HG03060 (cell line): Measurements from ENCODE around the gene MTFP1.

Experiments used
- ATAC-seq: cut with Tn5 transposase; IDR thresholded peaks from one replicate; pipeline ENCODE4 v1.9.1; 2021; ENCODE audit warnings: low read depth, moderate number of reproducible peaks; ENCODE audit not compliant: unreplicated experiment

MTFP1 gene

DNA sequence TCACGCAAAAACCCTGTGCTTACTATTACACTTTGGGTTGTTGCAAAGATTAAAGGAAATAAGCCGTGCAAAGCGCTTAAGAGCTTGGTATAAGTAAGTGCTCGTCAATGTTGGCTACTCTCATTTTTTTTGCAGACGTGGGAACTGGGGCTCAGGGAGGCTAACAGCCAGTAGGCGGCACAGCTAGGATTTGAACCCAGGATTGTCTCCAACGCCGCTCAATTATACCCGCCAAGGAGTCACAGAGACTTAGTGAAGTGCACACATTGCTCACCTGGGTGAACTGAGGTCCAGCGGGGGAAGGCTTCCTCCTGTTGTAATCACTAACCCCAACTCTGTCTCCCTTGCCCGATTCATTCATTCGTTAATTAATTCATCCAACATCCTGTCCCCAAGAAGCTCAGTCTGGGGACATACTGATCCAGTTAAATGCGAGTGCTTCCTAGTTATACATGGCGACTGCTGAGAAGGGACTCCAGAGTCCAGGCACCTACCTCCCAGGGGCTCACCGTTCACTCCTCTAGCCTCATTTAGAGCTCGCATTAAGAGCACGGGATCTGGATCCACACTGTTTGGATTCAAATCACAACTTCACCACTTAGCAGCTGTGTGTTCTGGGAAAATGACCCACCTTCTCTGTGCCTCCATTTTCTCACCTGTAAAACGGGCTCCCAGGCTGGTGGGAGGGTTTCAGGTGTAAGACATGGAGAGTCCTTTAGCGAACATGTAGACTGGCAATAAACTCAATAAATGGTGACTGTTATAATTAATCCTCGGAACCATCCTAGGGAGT, 838 bp upstream of the MTFP1 start:
- ATAC-seq = no peak

DNA sequence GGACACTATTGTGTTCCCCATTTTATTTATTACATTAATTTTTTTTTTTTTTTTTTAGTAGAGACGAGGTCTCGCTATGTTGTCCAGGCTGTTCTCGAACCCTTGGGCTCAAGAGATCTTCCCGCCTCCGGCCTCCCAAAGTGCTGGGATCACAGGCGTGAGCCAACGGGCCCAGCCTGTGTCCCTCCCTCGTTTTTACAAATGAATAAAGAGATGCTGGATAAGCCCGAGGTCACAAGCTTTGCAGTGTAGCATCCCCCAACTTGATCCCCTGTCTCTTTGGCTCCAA, 297 bp upstream of the MTFP1 start:
- no peak for ATAC-seq

DNA sequence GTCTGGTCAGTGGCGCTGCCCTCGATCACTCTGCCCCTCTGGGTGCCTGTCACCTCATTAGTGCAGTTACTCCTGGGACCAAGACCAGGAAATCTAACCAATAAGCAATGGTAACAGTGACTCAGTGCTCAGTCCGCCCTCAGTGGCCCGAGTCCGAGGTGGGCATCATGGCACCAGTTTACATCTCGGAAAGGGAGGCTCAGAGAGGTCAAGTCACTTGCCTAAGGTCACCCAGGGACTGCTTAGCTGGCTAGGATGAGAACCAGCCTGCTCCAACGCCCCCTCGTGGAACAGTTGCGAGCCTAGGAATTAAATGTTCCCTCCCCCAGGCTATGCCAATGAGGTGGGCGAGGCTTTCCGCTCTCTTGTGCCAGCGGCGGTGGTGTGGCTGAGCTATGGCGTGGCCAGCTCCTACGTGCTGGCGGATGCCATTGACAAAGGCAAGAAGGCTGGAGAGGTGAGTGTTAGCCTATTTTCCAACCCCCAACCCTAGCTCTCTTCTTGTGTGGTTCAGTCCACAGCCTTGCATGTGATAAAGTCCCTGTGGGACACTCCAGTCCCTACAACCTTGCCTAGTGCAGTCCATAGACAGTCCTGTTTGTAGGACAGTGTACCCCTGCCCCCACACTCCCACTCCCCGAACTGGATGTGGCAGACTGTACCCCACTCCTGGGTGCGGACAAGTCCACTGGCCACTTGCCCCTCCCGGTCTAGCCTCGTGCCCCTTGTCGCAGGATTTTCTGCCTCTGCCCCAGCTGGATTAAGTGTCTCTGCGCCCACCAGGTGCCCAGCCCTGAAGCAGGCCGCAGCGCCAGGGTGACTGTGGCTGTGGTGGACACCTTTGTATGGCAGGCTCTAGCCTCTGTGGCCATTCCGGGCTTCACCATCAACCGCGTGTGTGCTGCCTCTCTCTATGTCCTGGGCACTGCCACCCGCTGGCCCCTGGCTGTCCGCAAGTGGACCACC, 1.1 kb downstream of the MTFP1 start:
- no peak for ATAC-seq

DNA sequence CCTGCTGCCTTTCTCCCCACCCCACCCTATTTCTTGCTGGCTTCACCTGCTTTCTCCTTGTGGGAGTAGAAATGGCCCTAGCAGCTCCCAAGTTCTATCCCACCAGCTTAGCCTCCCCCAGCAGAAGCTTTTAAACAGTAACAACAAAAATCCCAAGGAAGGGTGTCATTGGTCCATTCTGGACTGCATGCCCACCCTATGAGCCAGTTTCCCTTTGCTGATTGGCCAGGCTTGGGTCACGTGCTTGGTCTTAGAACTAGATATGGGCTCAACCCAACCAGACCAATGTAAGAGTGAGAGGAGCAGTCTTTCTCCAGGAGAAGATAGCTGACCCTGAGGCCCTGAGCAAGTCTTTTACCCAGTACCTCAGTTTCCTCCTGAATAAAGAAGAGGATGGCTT, 2.3 kb downstream of the MTFP1 start:
- no peak for ATAC-seq

DNA sequence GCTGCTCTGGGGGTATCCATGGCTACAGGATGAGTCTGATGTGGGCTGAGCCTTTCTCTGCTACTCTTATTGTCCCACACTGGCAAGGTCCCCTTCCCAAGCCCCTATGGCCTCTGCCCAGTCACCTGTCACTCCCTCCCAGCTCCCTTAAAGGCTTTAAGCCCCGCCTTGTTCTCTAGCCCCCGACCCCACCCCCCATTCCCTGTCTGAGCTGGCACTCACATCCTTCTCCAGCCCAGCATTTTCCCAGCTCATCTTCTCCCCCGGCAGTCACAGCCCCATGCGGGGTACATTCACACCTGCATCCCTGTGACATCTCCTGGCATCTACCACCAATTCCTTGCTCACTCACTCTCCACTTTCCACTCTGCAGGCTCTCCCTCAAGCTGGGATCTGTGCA, 4.3 kb downstream of the MTFP1 start:
- ATAC-seq = no peak

DNA sequence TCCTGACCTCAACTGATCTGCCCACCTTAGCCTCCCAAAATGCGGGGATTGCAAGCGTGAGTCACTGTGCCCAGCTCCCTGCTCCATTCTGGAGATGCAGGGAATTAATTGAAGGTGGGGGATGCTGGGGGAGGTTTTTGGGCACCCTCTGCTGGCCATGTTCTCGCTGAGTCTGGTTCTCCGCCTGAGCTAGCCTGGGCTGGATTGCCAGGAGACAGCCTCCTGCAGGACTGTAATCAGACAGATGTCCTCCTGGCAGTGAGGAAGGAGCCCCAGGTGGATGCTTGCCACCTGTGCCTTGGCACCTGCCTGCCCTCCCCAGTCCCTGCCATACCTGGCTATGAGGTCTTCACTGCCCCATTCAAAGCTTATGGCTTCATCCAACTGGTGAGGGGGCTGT, 5.4 kb downstream of the MTFP1 start:
- no peak for ATAC-seq

DNA sequence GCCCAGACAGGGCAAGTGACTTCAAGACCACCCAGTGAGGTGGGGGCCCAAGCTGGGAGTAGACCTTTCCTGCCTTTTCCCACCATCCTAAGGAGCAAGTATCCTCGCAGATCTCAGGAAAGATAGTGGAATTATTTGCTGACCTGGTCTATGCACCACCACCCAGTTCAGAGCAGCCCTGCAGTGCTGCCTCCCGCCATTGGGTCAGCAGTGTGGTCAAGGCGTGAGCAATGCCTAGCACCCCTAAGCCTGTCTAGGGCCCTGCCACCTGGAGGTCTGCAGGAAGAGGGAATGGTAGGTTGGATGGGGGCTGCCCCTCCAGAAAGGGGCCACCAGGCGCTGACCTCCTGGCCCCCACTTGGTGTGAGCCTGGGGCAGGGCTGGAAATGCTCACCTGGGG, 6.5 kb downstream of the MTFP1 start:
- ATAC-seq = no peak

DNA sequence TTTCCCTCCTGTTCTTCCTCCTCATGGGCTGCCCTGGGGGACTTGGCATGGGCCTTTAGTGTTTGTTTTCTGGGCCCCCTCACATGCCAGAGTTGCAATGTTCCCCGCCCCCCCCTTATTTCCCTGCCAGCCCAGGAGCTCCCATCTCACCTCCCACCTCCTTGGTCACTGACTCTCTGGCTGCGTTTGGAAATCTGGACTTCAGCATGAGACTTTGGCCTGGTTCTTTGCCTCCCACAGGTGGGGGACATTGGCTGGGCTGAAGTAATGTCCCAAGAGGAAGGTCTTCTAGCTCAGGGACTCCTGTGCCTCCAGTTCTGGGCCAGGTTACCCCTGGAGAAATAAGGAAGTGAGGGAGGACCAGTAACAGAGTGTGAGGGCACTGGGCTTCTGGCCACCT, 7.0 kb downstream of the MTFP1 start:
- no peak for ATAC-seq

DNA sequence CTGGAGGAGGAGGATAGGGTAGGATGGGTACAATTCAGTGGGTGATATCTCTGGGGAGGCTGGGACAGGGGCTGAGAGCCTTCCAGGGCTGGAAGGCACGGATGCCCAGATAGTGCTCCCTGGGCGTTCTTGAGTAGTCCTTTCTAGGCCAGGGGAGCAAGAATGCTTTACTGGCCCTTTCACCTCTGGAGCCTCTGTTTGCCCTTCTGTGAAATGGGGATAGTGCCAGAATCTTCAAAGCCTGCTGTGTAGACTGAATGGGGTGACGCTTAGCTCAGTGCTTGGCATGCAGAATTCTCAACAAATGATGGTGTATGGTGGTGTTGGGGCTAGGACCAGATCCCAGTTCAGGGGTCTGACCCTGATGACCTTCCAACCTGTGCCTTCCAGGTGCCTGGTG, 7.7 kb downstream of the MTFP1 start:
- ATAC-seq = no peak

DNA sequence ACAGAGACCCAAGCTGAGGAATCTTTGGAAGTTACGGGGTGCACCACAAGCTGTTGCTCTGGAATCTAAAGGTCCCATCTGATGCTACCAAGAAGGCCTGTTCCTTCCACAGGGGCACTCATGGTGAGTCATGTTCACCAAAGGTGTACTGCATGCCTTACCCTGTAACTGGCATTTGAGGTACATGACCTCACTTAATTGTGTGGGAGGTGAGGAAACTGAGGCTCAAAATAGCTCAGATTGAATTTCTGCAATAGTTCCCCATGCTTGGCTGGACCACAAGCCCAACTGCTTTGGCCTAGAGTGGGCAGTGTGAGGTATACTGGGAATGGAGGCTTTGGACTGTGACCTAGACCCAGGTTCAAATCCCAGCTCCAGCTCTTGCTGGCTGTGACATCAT, 8.2 kb downstream of the MTFP1 start:
- ATAC-seq = no peak

DNA sequence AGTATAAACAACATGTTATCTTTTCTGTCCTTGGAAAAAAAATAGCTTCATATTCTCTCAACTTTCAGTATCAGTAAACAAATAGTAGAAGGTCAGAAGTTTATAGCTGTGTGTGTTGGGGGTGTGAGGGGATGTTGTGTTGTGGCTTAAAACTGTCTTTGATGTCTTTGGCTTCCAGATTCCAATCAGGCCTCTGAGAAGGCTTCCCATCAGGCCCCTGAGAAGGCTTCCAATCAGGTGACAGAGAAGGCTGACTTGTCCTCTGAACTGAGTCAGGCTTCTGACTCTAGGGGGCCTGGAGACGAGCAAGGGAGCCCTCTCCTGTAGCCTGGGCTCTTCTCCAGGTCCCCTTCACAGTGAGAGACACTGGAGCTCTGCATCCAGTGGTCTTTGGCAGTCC, 9.3 kb downstream of the MTFP1 start:
- ATAC-seq = no peak

DNA sequence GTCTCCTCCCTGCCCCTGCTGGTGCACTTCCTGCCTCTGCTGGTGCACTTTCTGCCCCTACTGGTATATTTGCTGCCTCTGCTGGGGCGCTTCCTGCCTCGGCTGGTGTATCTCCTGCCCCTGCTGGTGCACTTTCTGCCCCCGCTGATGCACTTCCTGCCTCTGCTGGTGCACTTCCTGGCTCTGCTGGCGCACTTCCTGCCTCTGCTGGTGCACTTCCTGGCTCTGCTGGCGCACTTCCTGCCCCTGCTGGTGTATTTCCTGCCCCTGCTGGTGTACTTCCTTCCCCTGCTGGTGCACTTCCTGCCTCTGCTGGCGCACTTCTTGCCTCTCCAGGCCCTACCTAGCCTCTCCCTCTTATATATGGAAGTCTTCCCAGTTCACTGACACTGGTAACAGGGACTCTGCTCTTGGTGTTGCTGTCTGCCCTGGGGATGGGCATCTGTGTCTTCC, 10.1 kb downstream of the MTFP1 start:
- ATAC-seq = no peak

DNA sequence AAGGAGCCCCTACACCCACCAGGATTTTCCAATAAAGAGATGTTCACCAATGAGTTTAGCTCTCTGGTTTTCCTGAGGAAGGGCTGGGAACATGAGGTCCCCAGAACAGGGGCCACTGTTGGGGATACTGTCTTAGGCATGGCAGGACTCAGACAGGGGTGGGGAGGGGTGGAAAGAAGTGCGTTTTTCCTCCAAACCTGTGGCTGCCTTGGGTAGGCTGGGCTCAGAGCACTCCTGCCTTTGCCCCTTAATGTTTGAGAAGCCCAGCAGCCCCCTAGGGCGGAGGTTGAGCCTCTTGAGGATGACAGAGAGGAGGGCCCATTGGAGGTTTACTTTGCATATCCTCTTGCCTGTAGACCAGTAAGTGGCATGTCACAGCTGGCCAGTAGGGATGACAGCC, 10.6 kb downstream of the MTFP1 start:
- no peak for ATAC-seq

DNA sequence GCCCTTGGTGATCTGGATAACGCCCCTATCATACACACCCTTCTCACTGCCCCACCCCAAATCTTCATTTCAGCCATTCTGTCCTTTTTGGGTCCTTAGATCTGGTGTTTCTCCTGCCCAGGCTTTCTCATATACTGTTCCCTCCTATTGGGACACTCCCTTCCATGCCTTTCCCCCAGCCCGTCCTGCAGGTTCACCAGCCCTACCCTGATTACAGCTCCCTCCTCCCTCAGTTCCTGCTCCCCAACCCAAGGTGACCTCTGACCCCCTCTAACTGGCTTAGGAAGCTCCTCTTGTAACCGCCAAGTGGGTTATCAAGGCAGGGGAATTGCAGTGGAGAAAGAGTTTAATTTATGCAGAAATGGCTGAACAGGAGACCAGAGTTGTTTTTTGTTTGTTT, 13.0 kb downstream of the MTFP1 start:
- ATAC-seq = no peak

DNA sequence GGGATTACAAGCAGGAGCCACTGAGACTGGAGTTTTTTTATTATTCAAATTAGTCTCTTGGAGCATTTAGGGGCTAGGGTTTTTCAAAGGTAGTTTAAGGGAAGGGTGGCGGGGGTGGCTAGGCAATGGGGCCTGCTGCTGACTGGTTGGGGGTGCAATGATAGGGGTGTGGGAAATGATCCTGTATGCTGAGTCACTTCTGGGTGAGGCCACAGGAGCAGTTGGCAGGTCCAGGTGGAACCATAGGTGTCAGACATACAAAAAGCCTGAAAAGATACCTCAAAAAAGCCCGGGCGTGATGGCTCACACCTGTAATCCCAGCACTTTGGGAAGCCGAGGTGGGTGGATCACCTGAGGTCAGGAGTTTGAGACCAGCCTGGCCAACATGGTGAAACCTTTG, 13.7 kb downstream of the MTFP1 start:
- no peak for ATAC-seq

DNA sequence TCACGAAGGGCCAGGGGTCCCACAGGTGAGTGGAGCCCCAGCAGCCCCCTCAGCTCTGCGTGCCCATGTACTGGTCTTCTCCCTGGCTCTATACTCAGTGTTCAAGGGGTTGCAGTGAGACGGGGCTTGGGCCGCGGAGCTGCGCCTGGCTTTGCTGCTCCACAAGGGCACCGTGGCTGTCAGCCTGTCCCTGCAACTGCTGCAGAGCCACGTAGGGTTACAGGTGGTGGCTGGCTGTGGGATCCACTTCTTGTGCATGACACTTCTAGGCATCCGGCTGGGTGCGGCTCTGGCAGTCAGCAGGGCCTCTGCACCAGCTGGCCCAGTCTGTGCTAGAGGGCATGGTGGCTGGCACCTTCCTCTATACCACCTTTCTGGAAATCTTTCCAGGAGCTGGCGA, 14.3 kb downstream of the MTFP1 start:
- ATAC-seq = no peak

DNA sequence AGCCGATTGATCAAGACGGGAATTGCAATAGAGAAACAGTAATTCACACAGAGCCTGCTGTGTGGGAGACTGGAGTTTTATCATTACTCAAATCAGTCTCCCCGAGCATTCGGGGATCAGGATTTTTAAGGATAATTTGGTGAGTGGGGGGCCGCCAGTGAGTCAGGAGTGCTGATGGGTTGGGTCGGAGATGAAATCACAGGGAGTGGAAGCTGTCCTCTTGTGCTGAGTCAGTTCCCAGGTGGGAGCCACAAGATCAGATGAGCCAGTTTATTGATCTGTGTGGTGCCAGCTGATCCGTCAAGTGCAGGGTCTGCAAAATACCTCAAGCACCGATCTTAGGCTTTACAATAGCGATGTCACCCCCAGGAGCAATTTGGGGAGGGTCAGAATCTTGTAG, 15.5 kb downstream of the MTFP1 start:
- no peak for ATAC-seq

DNA sequence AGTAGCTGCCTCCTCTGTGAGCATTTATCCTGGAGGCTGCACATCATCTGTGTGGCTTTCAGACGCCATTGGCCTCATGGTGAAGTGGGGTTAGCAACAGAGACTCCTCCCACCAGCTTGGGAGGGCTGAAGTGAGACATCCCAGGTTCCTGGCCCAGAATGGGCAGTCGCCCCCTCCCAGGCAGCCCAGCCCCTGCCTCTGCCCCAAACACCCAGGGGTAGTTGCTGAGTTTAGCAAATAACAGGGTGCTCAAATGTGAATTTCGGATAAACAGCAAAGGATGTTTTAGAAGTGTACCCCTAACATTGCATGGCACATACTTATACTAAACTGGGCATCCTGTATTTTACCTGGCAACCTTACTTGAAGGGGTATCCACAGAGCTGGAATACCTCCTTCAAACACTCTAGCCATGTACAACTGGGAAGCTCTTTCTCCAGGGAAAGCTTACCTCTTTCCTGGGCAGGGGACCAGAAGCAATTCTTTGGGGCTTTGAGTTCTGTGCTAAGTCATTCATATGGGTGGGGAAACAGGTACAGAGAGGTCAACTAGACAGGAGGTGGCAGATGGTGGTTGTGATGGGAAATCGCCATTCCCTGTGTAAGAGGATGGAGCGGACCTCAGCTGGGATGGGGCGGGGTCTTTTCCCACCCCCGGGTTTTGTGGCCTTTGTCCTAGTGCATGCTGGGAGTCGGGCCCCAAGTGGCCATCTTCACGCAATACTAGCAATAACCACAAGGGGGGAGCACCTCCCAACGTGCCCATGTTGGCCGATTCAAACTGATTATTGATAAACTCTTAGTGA, 19.3 kb downstream of the MTFP1 start:
- ATAC-seq = no peak

DNA sequence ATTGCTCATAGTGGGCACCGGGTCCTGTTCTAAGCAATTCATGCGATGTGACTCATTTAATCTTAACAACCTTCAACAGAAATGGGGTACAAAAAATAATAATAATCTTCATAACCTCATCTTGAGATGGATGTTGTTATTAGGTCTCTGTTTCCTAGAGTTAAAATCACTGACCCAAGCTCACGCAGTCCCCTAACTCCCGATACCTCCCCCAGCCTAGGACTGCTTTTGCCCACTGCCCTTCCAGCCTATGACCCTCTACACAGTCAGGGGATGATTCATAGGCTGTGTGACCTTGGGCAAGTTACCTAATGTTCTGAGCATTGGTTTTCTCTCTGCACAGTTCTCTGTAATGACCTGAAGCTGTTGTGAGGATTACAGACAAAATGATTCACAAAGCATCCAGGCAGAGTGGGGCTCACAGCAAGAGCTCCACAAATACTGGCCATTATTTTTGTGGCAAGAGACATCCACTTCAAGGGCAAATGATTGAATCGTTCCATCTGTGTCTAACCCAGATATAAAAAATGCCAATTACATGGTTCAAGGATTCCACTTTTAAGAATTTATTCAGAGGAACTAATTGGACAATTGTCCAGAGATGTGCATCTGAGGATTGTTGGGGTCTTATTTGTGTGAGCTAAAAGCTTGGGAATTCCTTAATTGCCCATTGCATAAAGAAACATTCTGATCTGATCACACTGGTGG, 20.0 kb downstream of the MTFP1 start:
- ATAC-seq = no peak

DNA sequence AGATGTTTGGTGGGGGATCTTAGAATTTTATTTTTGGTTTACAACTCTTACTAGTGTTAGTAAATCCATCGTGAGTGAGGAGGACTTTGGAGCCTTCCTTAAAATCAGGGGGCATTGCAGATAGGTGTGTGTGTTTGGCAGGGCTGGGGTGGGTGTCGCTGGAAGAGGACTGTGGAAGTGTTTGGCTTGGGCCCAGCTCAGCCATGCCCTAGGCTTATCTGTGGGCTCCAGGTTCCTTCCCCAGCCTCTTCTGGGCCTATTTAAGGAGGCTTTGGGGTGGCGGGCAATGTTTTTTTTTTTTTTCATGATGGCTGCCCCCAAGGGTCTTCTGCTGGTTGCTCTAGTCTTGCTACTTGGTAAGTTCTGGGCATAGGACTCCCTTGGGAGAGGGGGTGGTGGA, 22.1 kb downstream of the MTFP1 start:
- ATAC-seq = no peak
